ENCODE data around the gene CRYBA1.
A peak's percentile ranks its signal among the peaks of the same experiment; 100 is the strongest.

CRYBA1 gene

GRCh38 chr17:29292992-29293889 lies 46.6 kb downstream of the CRYBA1 start:
- peak; percentile 63 for DNase-seq (ENCODE audit: low read depth)
- peak overlapping the region; percentile 96 for H3K4me3 ChIP-seq (ENCODE audit: low read depth, low read length)
- no peak for TF ChIP-seq CTCF (conservative IDR thresholded peaks at IDR 0.05; ENCODE audit: low read depth, low read length)

- peak; percentile 18 for TF ChIP-seq CTCF (conservative IDR thresholded peaks at IDR 0.05; ENCODE audit: low read depth, low read length)
- H3K4me3 ChIP-seq (ENCODE audit: low read depth, low read length): peak within 1 kb of the TSS; percentile 96
- DNase-seq (ENCODE audit: low read depth): peak; percentile 99
Measured at GRCh38 chr17:29293890-29294579, 47.4 kb downstream of the CRYBA1 start, which contains the start of gene NUFIP2. Gene NUFIP2 (minus strand): TSS chr17:29294148. CDS start chr17:29294059, 89 bp downstream.

GRCh38 chr17:29294580-29294900 lies 47.9 kb downstream of the CRYBA1 start:
- H3K4me3 ChIP-seq (ENCODE audit: low read depth, low read length): peak overlapping the region; percentile 96
- TF ChIP-seq CTCF (conservative IDR thresholded peaks at IDR 0.05; ENCODE audit: low read depth, low read length): no peak
- no peak for DNase-seq (ENCODE audit: low read depth)

GRCh38 chr17:29295420-29295819 lies 48.8 kb downstream of the CRYBA1 start:
- no peak for DNase-seq (ENCODE audit: low read depth)
- TF ChIP-seq CTCF (conservative IDR thresholded peaks at IDR 0.05; ENCODE audit: low read depth, low read length): no peak
- H3K4me3 ChIP-seq (ENCODE audit: low read depth, low read length): no peak overlapping the region

GRCh38 chr17:29299031-29299430 lies 52.4 kb downstream of the CRYBA1 start:
- H3K4me3 ChIP-seq (ENCODE audit: low read depth, low read length): no peak overlapping the region
- DNase-seq (ENCODE audit: low read depth): no peak
- no peak for TF ChIP-seq CTCF (conservative IDR thresholded peaks at IDR 0.05; ENCODE audit: low read depth, low read length)

GRCh38 chr17:29303386-29303785 lies 56.7 kb downstream of the CRYBA1 start:
- H3K4me3 ChIP-seq (ENCODE audit: low read depth, low read length): no peak overlapping the region
- no peak for TF ChIP-seq CTCF (conservative IDR thresholded peaks at IDR 0.05; ENCODE audit: low read depth, low read length)
- DNase-seq (ENCODE audit: low read depth): no peak

Data from choroid plexus epithelial cell (primary cell).